SW 1271 (cell line): Measurements from ENCODE around the gene GRPEL1.
"Not testable (repeated sequence)": the region's sequence is repeated elsewhere in the genome, so short reads cannot be mapped to it uniquely, and the experiment has no call there.

Experiments used
- DNase-seq, 2 experiments: peaks; one replicate each; lab custom pipeline; 2025; lab: John Stamatoyannopoulos, UW

Gene GRPEL1

DNA sequence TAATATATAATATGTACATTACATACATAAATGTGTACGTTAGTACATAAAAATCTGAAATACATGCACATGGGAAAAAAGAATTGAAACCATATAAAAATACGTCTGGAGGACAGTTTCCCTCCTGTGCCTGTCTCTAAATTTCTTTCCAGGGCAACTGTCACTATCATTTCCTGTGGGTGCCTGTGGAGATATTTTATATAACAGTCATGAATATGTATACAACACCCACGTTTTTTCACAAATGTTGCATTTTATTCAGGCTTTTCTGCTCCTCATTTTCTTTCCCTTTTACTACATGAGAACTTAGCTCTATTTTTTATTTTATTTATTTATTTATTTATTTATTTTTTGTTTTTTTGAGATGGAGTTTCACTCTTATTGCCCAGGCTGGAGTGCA is 24.2 kb upstream of the GRPEL1 start:
- no peak for DNase-seq

GRCh38 chr4:7089213-7089986 is 21.5 kb upstream of the GRPEL1 start:
- DNase-seq: no peak

GRCh38 chr4:7087036-7087435 is 19.2 kb upstream of the GRPEL1 start:
- DNase-seq: no peak

DNA sequence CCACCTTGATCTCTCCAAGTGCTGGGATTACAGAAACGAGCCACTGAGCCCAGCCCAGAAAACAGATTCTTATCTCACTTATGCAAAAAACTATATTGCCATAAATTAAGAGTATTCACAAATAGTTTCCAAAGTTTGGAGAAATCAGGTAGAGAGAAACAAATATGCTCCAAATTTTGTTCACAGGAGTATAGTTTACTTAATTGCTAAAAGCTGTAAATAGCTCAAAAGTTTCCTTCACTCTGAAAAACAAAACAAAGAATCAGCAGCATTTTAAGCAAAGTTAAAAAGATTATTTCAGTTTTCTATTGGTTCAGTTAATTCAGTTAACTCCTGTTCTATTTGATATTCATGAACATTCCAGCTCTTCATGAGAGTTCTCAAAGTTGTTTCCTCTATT is 18.5 kb upstream of the GRPEL1 start:
- no peak for DNase-seq

DNA sequence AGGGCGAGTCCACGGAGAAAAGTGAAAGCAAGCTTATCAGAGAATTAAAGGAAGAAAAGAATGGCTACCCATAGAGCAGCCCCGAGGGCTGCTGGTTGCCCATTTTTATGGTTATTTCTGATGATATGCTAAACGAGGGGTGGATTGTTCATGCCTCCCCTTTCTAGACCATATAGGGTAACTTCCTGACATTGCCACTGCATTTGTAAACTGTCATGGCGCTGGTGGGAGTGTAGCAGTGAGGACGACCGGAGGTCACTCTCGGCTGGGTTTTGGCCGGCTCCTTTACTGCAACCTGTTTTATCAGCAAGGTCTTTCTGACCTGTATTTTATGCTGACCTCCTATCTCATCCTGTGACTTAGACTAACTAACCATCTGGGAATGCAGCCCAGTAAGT is 16.7 kb upstream of the GRPEL1 start:
- not testable (repeated sequence) for DNase-seq

DNA sequence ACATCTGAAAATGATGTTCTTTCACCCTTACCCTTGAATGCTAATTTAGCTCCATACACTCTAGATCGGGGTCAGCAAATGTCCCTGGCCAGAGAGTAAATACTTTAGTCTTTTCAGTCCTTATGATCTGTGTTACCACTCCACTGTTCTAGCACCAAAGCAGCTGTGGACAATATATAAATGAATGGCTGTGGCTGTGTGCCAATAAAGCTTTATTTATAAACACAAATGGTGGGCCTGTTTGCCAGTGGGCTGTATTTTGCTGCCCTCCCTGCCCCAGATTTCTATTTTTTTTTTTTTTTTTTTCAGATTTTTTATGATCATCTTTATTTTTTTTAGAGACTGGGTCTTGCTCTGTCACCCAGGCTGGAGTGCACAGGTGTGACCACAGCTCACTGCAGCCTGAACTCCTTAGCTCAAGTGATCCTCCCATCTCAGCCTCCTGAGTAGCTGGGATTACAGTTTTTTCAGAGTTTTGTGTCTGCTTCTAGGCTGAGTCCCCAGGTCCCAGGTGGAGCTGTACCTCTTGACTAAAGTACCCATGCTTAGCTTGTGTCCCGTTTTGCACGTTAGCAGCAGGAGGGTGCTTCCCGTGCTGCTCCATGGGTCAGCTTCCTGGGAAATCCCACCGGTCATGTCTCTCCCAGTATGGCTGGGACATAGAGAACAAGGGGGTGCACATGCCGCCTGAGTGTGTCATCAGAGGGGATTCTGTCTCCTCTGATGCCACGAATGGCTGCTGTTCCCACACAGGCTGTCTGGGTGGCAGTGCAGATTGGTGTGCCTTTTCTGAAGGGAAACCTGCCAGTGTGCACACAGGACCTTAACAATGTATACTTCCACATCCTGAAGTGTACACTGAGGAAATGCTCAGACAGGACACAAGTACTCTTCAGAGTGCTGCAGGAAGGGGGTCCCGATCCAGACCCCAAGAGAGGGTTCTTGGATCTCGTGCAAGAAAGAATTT is 16.0 kb upstream of the GRPEL1 start:
- no peak for DNase-seq

DNA sequence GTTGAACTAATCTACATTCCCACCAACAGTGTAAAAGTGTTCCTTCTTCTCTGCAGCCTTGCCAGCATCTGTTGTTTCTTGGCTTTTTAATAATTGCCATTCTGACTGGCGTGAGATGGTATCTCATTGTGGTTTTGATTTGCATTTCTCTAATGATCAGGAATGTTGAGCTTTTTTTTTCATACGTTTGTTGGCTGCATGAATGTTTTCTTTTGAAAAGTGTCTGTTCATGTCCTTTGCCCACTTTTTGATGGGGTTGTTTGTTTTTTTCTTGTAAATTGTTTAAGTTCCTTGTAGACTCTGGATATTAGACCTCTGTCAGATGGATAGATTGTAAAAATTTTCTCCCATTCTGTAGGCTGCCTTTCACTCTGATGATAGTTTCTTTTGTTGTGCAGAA is 12.0 kb upstream of the GRPEL1 start:
- not testable (repeated sequence) for DNase-seq

GRCh38 chr4:7079483-7079882 is 11.6 kb upstream of the GRPEL1 start:
- not testable (repeated sequence) for DNase-seq

DNA sequence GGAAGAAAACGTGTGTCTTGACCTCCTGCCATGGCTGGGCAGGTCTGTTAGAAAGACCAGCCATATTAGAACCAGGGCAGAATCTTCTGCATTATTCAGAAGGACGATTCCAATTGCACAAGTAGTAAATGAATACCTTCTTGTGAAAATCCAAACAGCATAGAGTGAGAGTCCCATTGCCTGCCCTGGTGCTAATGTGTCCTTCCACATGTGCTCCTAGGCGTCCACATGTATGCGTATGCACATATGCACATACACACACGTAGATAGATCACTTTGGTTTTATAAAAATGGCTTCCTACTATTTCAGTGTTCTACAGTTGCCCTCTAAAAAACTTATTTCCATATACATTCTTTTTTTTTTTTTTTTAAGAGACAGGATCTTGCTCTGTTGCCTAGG is 10.2 kb upstream of the GRPEL1 start:
- no peak for DNase-seq

DNA sequence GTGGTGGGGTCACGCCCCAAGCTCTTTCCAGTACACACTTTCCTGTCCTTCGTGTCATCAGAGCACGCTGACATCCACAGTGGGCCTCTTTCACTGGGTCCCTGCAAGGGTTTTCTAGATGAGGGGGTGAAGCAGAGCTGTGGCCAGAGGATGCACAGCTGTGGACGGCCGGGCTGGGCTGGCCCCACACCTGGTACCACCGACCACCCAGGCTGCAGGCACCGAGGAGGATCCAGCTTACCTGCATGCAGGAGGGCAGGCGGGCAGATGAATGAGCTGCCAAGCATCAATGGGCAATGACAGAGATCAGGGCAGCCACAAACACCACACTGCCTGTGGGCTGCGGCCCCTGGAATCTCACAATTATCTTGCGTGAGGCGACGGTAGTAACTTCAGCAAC is 9.5 kb upstream of the GRPEL1 start:
- no peak for DNase-seq

GRCh38 chr4:7076696-7077082 is 8.8 kb upstream of the GRPEL1 start:
- no peak for DNase-seq

DNA sequence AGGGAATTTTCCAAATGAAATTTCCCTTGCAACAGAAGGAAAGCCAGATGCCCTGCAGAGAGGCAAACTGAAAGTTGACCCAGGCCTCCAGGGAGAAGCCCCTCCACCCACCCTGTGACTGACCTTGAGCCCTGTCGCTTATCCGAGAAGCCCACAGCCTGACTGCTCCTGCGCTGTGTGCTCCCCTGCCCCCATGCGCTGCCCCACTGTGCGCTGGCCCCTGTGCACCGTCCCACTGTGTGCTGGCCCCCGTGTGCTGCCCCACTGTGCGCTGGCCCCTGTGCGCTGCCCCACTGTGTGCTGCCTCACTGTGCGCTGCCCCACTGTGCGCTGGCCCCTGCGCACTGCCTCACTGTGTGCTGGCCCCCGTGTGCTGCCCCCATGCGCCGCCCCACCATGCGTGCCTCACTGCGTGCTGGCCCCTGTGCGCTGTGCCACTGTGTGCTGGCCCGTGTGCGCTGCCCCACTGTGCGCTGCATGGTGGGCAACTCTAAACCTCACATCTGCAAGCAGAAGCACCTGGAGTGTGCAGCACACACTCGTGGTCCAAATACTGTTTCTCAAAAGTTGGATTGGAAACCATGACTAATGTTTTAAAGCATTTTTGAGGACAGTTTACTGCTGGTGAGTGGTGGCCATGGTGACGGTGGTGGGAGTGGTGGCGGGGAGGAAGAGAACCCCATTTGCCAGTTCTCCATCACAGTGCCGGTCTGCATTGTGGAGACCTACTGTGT is 8.3 kb upstream of the GRPEL1 start:
- DNase-seq: no peak

GRCh38 chr4:7074426-7074825 is 6.6 kb upstream of the GRPEL1 start:
- peak in 1 of 2 experiments; percentile 45 for DNase-seq

- peak; percentile 57 to 76 for DNase-seq
Observed at GRCh38 chr4:7073526-7074390, 5.9 kb upstream of the GRPEL1 start.

DNA sequence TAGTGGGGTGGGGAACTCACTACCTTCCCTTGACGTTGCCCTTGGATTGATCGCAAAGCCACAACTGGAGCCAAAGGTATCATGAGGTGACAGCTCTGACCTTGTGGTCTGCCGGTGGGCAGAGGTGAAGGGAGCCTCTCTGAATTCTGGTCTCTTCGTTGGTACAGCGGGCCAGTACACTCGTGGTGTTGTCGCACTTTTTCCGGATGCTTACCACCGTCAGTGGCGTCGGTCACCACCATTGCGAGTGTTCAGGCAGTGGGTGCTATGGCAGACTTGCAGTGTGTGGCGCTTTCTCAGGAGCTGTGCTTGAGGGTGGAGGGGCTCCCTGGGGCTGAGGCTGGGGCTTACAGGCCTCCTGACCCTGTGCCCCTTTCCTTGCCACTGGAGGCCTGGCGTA is 5.2 kb upstream of the GRPEL1 start:
- DNase-seq: no peak

DNA sequence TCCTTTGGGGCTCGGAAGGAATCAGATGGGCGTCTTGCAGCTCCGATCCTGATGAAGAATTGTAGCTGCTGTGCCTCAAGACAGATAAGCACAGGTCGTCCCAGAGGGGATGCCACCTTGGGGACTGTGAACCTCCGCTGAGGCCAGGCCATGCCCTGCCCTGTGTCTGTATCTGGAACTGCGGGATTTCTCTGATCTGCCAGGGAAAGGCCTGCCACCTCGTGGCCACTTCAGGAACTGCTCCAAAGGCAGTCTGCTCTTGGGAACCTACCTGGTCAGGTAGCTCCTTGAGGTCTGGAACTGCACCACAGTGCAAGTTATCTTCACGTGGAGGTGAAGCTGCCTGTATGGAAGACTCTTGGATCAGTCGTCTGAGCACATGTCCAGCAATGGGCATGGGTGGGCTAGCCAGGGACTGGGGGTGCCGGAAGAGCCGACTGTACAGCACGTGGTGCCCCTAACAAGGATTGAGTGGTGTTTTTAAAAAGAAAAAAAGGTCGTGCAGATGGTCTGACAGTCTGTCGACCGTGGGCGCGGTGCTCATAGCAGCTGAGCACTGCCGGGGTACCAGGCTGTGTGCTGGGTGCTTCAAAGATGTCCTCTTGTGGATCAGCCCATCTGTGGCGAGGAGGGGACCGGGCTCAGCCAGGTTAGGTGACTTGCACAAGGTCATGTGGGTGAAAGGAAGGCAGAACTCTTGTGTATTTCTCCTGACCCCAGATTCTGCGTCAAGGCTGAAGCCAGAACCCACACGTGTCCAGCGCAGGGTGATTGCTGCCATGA is 3.1 kb upstream of the GRPEL1 start:
- peak; percentile 45 to 69 for DNase-seq

DNA sequence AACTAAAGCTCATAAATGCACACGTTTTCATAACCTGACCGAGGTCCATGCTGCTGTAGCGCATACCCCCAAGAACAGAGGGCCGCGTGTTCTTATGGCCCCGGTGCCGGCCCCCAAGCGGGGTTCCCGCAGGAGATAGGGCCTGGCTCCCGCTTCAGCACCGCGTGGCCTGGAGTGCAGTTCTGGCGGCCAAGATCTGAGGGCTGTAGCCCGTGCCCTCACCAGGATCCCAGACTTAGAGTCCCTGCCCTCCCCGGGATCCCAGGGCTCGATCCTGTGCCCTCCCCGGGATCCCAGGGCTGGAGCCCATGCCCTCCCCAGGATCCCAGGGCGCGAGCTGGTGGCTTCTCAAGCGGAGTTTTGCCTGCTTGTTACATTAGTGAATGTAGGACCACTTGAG is 1.0 kb upstream of the GRPEL1 start:
- DNase-seq: no peak

GRCh38 chr4:7068279-7068842 is 497 bp upstream of the GRPEL1 start:
- no peak for DNase-seq

DNA sequence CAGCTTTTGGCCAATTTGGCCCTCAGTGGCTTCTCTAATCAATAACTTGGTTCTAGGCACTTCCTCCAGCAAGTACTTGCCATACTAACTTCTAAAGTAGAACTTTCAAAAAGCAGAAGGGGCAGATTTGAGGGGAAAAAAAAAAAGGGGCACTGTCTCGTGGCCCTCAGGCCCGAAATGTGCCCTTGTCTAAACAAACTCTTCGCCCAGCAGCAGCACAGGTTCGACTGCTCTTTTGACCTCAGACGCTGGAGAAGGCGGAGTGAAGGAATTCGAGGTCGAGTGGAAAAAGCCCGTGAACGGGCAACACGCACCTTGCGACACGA is 775 bp downstream of the GRPEL1 start:
- no peak for DNase-seq

DNA sequence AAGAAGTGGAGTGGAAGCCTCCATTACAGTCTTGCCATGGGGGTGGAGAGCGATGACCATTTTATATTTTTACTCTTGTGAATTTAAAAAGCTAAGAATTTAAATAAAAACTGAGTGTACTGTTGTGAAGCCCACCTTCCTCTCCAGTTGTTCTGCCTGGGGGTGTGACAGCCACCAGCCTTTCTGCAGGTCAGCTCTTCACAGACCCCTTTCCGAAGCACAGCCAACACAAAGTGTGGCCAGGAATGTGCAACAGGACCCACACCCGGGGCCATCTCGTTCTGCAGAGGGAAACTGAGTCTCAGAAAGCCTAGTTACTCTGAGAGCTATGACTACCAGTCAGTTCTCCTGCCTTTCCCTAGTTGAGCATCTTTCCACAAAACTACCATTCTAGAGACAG is 1.4 kb downstream of the GRPEL1 start:
- no peak for DNase-seq
